Karpas-422 (cell line): ENCODE measurements around the gene NRK. TPM values are rescaled to one million over a fixed set of nuclear protein-coding genes. Genes with fewer than 3 reads are reported as not detected.
"Not testable (repeated sequence)": the region's sequence is repeated elsewhere in the genome, so short reads cannot be mapped to it uniquely, and the experiment has no call there.

Experiments
- DNase-seq: peaks from one replicate; pipeline ENCODE4 v3.0.0-alpha.2; 2015
- H2AFZ ChIP-seq: fragments of 200-600 bp; sonication (generic); 2 replicates; pipeline ENCODE4 v1.6.1; 2014; ENCODE audit warnings: antibody characterized with exemption, low read length, mixed read lengths
- H3K27ac ChIP-seq: fragments of 200-600 bp; sonication (generic); 2 replicates; pipeline ENCODE4 v1.5.1; 2014; ENCODE audit warnings: mild to moderate bottlenecking, low read length, moderate library complexity
- H3K27me3 ChIP-seq: fragments of 200-600 bp; sonication (generic); 2 replicates; pipeline ENCODE4 v1.6.1; 2014; ENCODE audit warnings: low read length, mixed read lengths
- H3K36me3 ChIP-seq: fragments of 200-600 bp; sonication (generic); 2 replicates; pipeline ENCODE4 v1.6.1; 2014; ENCODE audit warnings: low read length, mixed read lengths; ENCODE audit not compliant: insufficient read depth
- H3K4me1 ChIP-seq: fragments of 200-600 bp; sonication (generic); 2 replicates; pipeline ENCODE4 v1.6.1; 2014; ENCODE audit warnings: mild to moderate bottlenecking, low read length, mixed read lengths
- H3K4me2 ChIP-seq: fragments of 200-600 bp; sonication (generic); 2 replicates; pipeline ENCODE4 v1.6.1; 2014; ENCODE audit warnings: low read length, low read depth, mild to moderate bottlenecking; ENCODE audit not compliant: poor library complexity, severe bottlenecking
- H3K4me3 ChIP-seq: fragments of 200-600 bp; sonication (generic); 2 replicates; pipeline ENCODE4 v1.5.1; 2014; ENCODE audit warnings: mild to moderate bottlenecking, antibody characterized with exemption, low read length, mixed read lengths
- H3K79me2 ChIP-seq: fragments of 200-600 bp; sonication (generic); 2 replicates; pipeline ENCODE4 v1.6.1; 2014; ENCODE audit warnings: mild to moderate bottlenecking, low read length, mixed read lengths
- H3K9ac ChIP-seq: fragments of 200-600 bp; sonication (generic); 2 replicates; pipeline ENCODE4 v1.6.0; 2014; ENCODE audit warnings: low read length
- H3K9me2 ChIP-seq: fragments of 200-600 bp; sonication (generic), shearing (Covaris generic); replicated peaks from 2 replicates; pipeline ENCODE4 v1.6.0; 2014; ENCODE audit warnings: mild to moderate bottlenecking, low read length, moderate library complexity; ENCODE audit not compliant: insufficient read depth
- H3K9me3 ChIP-seq: fragments of 300-700, 200-600 bp; sonication (generic); 2 replicates; pipeline ENCODE4 v1.6.1; 2014; ENCODE audit warnings: low read length, mixed read lengths
- H4K20me1 ChIP-seq: fragments of 200-600 bp; sonication (generic); 2 replicates; pipeline ENCODE4 v1.6.1; 2014; ENCODE audit warnings: mild to moderate bottlenecking, antibody characterized with exemption, low read length, low read depth; ENCODE audit not compliant: insufficient read depth
- total RNA-seq: library from RNA; depleted of rRNA; stranded (reverse); fragments of >200 nt; shearing (Covaris generic); gene quantifications from 2 replicates; pipeline ENCODE4 v1.2.3, GENCODE V29; 2014; ENCODE audit warnings: low replicate concordance; rRNA removed

Gene NRK
- total RNA-seq, 1 experiment from 2014 or later, result not detected

GRCh38 chrX:105988487-105988886, 166.1 kb downstream of the NRK start:
- not testable (repeated sequence) for H3K9ac ChIP-seq, H4K20me1 ChIP-seq, DNase-seq, H3K27ac ChIP-seq, H3K4me2 ChIP-seq, H3K9me2 ChIP-seq, H3K79me2 ChIP-seq, H3K27me3 ChIP-seq, H3K4me1 ChIP-seq, H3K4me3 ChIP-seq, H3K36me3 ChIP-seq, H3K9me3 ChIP-seq, H2AFZ ChIP-seq

GRCh38 chrX:105999294-105999693, 177.0 kb downstream of the NRK start:
- Histone ChIP-seq H3K4me3 (no peak overlapping the region), H3K9me2 (no peaks in the 10 kb centered on the region), H4K20me1 (no peaks in the 10 kb centered on the region), H3K27ac (no peak overlapping the region), H3K9ac (no peak overlapping the region), H3K79me2 (no peaks in the 10 kb centered on the region), H3K36me3 (no peaks in the 10 kb centered on the region), H3K4me1 (no peaks in the 10 kb centered on the region), H2AFZ (no peak overlapping the region), H3K9me3 (no peaks in the 10 kb centered on the region), H3K27me3 (no peaks in the 10 kb centered on the region), H3K4me2 (no peak overlapping the region)
- no peak for DNase-seq

GRCh38 chrX:106000203-106000602, 177.9 kb downstream of the NRK start:
- H3K4me1 ChIP-seq, result no peaks in the 10 kb centered on the region
- H2AFZ ChIP-seq, result no peak overlapping the region
- no peaks in the 10 kb centered on the region for H3K79me2 ChIP-seq
- H3K4me2 ChIP-seq, result no peak overlapping the region
- H3K9me3 ChIP-seq, result no peaks in the 10 kb centered on the region
- H3K9ac ChIP-seq, result no peak overlapping the region
- H3K27ac ChIP-seq, result no peak overlapping the region
- no peaks in the 10 kb centered on the region for H3K27me3 ChIP-seq
- H3K36me3 ChIP-seq, result no peaks in the 10 kb centered on the region
- no peak for DNase-seq
- H3K9me2 ChIP-seq, result no peaks in the 10 kb centered on the region
- H4K20me1 ChIP-seq, result no peaks in the 10 kb centered on the region
- no peak overlapping the region for H3K4me3 ChIP-seq

GRCh38 chrX:106000609-106001008, 178.3 kb downstream of the NRK start:
- H4K20me1 ChIP-seq, H3K36me3 ChIP-seq, H3K27ac ChIP-seq, DNase-seq, H2AFZ ChIP-seq, H3K4me1 ChIP-seq, H3K79me2 ChIP-seq, H3K27me3 ChIP-seq, H3K9me2 ChIP-seq, H3K9ac ChIP-seq, H3K9me3 ChIP-seq, H3K4me2 ChIP-seq, H3K4me3 ChIP-seq: not testable (repeated sequence)

GRCh38 chrX:106005684-106006083, 183.3 kb downstream of the NRK start:
- H3K9me3 ChIP-seq, result no peaks in the 10 kb centered on the region
- no peaks in the 10 kb centered on the region for H3K9me2 ChIP-seq
- H3K9ac ChIP-seq, result no peak overlapping the region
- no peaks in the 10 kb centered on the region for H3K36me3 ChIP-seq
- H3K4me2 ChIP-seq, result no peak overlapping the region
- no peak for DNase-seq
- no peaks in the 10 kb centered on the region for H3K27me3 ChIP-seq
- H3K4me1 ChIP-seq, result no peaks in the 10 kb centered on the region
- no peak overlapping the region for H2AFZ ChIP-seq
- H4K20me1 ChIP-seq, result no peaks in the 10 kb centered on the region
- no peaks in the 10 kb centered on the region for H3K79me2 ChIP-seq
- H3K27ac ChIP-seq, result no peak overlapping the region
- H3K4me3 ChIP-seq, result no peak overlapping the region

- Histone ChIP-seq H3K4me3 (no peak overlapping the region), H3K79me2 (no peaks in the 10 kb centered on the region), H2AFZ (no peak overlapping the region), H3K9me3 (peaks cover 2% of the 10 kb centered on the region; the same call in 1 of the 2 replicates), H3K4me1 (no peaks in the 10 kb centered on the region), H3K27me3 (no peaks in the 10 kb centered on the region), H3K36me3 (no peaks in the 10 kb centered on the region), H3K9me2 (no peaks in the 10 kb centered on the region), H3K9ac (no peak overlapping the region), H3K4me2 (no peak overlapping the region), H4K20me1 (no peaks in the 10 kb centered on the region), H3K27ac (no peak overlapping the region)
- no peak for DNase-seq
These were observed 185.5 kb downstream of the NRK start for GRCh38 chrX:106007815-106008214.

Other genes starting within 250 kb of the NRK start
- not detected in 2 replicates for gene SERPINA7, start 216.2 kb downstream of the NRK start, total RNA-seq